HCEC 1CT (cell line): ENCODE results near the gene SCN3A.

ENCODE experiments used
- DNase-seq: peaks from one replicate; pipeline ENCODE4 v3.0.0-alpha.2; 2017

Gene SCN3A

GRCh38 chr2:165044505-165045303, 159.1 kb downstream of the SCN3A start:
- DNase-seq, result no peak
